ENCODE data around the gene GLTP.

GLTP gene

GRCh38 chr12:109844091-109844490 lies 36.2 kb downstream of the GLTP start:
- no peak for DNase-seq (ENCODE audit: low read depth in 2 of 2)

- DNase-seq (ENCODE audit: low read depth in 2 of 2) = no peak
Observed at GRCh38 chr12:109842021-109842420, 38.3 kb downstream of the GLTP start.

- DNase-seq (ENCODE audit: low read depth in 2 of 2) = no peak
Observed at GRCh38 chr12:109841356-109841755, 39.0 kb downstream of the GLTP start.

- DNase-seq (ENCODE audit: low read depth in 2 of 2) = no peak
Observed at GRCh38 chr12:109840305-109841074, 39.9 kb downstream of the GLTP start.

- DNase-seq (ENCODE audit: low read depth in 2 of 2) = no peak
Observed at GRCh38 chr12:109839444-109839843, 40.9 kb downstream of the GLTP start.

- no peak for DNase-seq (ENCODE audit: low read depth in 2 of 2)
Observed at GRCh38 chr12:109836916-109837315, 43.4 kb downstream of the GLTP start.

GRCh38 chr12:109835827-109836226 lies 44.5 kb downstream of the GLTP start:
- DNase-seq (ENCODE audit: low read depth in 2 of 2) = no peak

- no peak for DNase-seq (ENCODE audit: low read depth in 2 of 2)
Observed at GRCh38 chr12:109833307-109834189, 46.8 kb downstream of the GLTP start, which contains the start of gene TRPV4. TSS of gene TRPV4 (minus strand) at chr12:109833398. CDS start at chr12:109814796, 18,602 bp downstream.

GRCh38 chr12:109832541-109833306 lies 47.6 kb downstream of the GLTP start:
- no peak for DNase-seq (ENCODE audit: low read depth in 2 of 2)

GRCh38 chr12:109831929-109832328 lies 48.4 kb downstream of the GLTP start:
- no peak for DNase-seq (ENCODE audit: low read depth in 2 of 2)

GRCh38 chr12:109831365-109831764 lies 49.0 kb downstream of the GLTP start:
- DNase-seq (ENCODE audit: low read depth in 2 of 2) = no peak

- no peak for DNase-seq (ENCODE audit: low read depth in 2 of 2)
Observed at GRCh38 chr12:109830718-109831117, 49.6 kb downstream of the GLTP start.

GRCh38 chr12:109830267-109830666 lies 50.1 kb downstream of the GLTP start:
- no peak for DNase-seq (ENCODE audit: low read depth in 2 of 2)

- DNase-seq (ENCODE audit: low read depth in 2 of 2) = no peak
Observed at GRCh38 chr12:109829667-109830066, 50.7 kb downstream of the GLTP start.

GRCh38 chr12:109828754-109829511 lies 51.4 kb downstream of the GLTP start:
- DNase-seq (ENCODE audit: low read depth in 2 of 2) = no peak

- no peak for DNase-seq (ENCODE audit: low read depth in 2 of 2)
Observed at GRCh38 chr12:109827566-109828550, 52.5 kb downstream of the GLTP start.

- no peak for DNase-seq (ENCODE audit: low read depth in 2 of 2)
Observed at GRCh38 chr12:109827080-109827479, 53.3 kb downstream of the GLTP start.

GRCh38 chr12:109824731-109825130 lies 55.6 kb downstream of the GLTP start:
- DNase-seq (ENCODE audit: low read depth in 2 of 2) = no peak

GRCh38 chr12:109822951-109823411 lies 57.4 kb downstream of the GLTP start:
- DNase-seq (ENCODE audit: low read depth in 2 of 2) = no peak

GRCh38 chr12:109822416-109822815 lies 57.9 kb downstream of the GLTP start:
- DNase-seq (ENCODE audit: low read depth in 2 of 2) = no peak

Measured in activated CD4-positive, alpha-beta T cell treated with anti-CD3 and anti-CD28 coated beads for 24 hours (primary cell).